HG03442 (cell line): ENCODE data around the gene CEP126.
"Not testable (repeated sequence)": the region's sequence is repeated elsewhere in the genome, so short reads cannot be mapped to it uniquely, and the experiment has no call there.

ENCODE experiments used
- ATAC-seq: cut with Tn5 transposase; IDR thresholded peaks from one replicate; pipeline ENCODE4 v1.9.1; 2021; ENCODE audit warnings: mild to moderate bottlenecking, moderate library complexity; ENCODE audit not compliant: unreplicated experiment

Gene CEP126

DNA sequence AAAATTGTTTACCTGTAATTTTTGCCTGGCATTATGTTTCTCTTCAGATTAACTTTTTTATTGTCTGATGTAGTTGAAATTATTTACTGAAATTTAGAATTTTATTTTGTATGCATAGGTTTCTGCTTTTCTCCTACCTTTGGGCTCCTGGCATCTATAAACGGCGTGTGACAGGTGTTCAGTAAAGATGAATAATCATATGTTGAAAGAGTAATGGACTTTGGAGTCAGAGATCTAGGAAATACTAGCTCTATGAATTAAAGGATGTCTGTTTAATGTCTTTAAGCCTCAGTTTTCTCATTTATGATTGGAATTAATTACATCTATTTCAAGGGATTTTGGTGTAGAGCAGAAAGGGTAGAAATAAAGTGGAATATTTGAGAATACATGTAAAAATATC is 8.7 kb downstream of the CEP126 start:
- ATAC-seq = no peak

DNA sequence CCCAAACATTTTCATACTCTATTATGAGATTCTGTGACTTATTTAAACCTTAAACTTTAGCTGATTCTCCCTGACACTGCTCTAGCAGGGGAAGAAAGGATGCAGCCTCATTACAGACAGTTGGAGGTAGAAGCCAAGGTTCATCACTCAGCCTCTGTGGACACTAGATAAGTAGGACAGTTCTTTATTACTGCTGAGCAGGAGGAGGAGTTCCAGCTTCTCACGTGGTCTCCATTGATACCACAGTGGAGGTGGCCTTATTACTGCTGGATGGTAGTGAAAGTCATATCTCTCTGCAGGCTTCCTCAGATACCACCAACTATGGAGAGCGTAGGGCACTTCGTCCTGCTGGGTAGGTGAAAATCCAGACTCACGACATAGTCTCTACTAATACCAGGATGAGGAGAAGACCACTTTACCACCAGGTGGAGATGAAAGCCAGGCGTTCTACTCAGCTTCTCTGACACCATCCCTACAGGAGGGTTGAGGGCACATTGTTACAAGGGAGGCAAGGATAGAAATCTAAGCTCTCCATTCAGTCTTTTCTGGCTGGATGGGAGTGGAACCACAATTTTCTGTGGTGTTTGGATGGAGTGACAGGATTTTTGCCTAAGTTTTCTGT is 14.6 kb downstream of the CEP126 start:
- ATAC-seq = no peak

DNA sequence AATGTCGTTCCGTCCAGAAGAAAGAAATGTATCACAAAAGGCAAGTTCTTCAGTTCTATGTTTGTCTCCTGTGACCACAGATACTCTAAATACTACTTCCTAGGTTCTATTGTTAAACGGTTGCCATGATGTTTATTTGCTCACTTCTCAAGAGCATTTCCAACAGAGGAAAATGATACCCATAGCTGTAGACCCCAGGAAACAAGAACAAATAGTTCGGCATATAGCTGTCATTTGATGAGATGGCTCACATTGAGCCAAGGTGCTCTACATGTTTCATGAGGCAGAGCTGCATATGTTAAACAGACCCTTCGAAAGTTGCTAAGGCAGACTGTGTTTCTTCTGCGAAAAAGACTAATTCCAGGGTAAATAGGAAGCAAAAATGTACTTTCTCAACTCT is 16.9 kb downstream of the CEP126 start:
- no peak for ATAC-seq

DNA sequence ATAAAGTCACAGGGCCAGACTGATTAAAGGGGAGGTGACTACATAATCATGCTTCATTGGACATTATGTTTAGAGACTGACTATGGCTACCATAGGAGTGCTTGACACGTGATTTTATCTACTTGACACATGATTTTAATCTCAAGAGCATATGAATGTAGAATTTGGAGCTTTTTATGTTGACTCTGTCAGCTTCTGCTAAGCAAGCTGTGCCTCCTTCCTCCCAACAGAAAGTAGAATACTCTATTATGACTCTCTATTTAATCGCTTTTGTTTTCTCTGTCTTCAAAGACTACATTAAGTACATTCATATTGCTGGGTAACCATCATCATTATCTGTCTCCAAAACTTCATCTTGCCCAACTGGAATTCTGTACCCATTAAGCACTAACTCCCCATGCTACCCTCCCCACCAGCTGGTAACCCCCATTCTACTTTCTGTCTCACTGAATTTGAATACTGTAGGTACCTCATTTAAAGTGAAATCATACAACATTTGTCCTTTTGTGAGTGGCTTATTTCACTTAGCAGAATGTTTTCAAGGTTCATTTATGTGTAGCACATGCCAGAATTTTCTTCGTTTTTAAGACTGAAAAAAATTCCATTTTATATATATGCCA is 26.2 kb downstream of the CEP126 start:
- ATAC-seq = no peak

DNA sequence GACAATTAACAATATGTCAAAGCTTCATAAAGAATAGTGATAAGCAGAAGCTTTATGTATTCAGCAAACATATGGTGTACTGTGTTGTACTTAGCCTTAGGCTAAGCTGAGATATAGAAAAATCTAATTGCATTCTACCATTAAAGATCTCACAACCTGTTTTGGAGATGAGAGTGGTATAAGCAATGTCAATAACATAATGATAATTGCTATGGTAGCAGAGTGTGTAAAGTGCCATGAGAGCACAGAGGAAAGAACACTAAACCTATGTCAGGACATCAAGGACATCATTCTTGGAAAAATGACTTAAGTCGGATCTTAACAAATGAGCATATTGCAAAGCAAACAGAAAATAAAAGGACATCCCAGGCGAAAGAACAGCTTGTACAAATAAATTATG is 30.1 kb downstream of the CEP126 start:
- no peak for ATAC-seq

DNA sequence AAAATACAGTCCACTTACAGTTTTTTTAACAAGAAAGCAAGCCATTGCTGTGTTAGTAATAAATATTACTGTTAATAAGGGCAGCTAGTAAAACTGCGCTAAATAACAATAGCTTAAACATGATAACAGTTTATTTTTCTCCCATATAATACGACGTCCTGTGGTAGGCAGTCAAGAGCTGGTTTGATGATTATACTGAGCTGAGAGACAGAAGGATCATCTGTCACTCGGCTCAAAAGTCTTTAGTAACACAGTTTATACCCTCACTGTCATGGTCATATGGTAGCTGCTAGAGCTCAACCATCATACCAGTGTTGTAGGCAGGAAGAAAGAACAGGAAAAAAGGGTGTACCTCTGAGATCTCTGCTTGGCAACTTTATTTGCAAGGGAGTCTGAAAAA is 30.6 kb downstream of the CEP126 start:
- no peak for ATAC-seq

DNA sequence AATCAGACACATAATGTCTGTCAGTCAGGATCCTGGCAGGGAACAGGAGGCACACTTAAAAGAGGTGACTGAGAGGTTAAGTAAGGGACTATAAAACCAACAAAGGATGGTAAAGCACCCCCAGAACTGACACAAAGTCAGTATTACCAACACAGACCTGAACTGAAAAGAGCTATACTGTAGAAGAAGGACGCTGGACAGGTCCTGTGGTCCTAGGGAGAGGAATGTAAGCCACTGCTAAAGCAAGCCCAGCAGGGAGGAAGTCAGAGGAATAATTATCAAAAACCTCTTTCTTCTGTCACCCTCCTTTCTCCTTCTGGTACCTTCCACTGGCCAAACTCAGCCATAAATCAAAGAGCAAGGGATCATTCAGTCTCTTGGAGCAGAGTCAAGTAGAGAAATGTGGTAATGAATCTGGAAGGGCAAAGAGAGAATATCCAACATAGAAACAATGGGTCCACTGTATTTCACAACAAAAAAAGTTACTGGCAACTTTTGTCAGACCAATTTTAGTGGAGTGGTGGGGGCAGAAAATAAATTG is 34.9 kb downstream of the CEP126 start:
- ATAC-seq = no peak

DNA sequence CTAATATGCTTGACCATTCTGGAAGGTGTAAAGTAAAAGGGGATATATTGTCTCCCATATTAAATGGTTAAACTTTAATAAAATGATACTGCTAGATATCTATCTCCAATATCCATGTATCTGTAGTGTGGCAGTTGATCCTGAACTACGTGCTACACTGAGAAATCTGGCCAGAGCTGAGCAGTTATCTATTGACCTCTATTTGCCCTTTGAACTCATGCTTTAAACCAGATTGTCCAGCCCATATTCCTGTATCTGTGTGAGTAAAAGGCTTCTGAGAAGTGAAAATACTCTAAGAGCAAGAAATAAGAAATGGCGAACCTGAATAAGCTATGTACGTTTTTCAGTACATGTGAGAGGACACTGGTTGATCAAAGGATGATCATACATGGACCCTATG is 40.5 kb downstream of the CEP126 start:
- no peak for ATAC-seq

DNA sequence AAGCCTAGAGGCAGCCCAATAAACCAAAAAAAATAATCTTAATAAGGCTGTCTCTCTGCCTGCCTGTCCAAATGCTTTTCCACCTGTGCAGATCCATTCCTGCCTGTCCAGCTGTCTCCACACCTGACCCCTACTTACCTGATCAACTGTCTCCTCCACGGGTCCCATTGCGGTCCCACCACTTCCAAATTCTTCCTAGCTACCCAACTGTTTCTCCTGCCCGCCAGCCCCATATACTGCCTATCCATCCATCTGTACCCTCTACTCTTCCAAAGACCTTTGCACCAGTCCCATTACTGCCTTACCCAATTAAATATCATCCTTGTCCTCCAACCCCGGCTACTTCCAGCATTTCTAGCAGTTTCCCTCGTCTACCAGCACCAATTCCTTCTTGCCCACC is 40.9 kb downstream of the CEP126 start:
- no peak for ATAC-seq

DNA sequence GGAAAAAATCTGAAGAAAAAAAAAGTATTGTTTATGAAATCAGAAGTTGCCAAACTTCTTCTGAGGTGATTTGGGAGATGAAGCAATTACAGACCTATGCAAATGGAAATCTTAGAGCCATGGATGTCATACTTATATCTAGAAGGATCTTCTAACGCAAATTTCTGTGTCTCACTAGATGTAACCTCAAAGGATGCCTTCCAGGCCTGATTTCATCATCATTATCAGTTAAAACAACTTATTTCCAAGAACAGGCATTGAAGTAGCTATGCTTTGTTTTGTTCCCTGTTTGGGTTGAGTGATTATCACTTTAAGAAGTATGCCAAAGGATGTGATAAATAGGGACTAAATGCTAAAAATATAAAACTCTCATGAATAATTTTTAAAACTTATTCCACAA is 45.4 kb downstream of the CEP126 start:
- no peak for ATAC-seq

DNA sequence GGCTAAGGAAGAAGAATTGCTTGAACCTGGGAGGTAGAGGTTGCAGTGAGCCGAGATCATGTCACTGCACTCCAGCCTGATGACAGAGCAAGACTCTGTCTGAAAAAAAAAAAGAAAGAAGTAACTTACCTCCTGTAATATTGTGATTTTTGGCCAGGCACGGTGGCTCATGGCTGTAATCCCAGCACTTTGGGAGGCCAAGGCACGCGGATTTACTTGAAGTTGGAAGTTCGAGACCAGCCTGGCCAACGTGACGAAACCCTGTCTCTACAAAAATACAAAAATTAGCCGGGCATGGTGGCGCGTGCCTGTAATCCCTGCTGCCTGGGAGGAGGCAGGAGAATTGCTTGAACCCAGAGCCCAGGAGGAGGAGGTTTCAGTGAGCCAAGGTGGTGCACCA is 49.4 kb downstream of the CEP126 start:
- not testable (repeated sequence) for ATAC-seq

DNA sequence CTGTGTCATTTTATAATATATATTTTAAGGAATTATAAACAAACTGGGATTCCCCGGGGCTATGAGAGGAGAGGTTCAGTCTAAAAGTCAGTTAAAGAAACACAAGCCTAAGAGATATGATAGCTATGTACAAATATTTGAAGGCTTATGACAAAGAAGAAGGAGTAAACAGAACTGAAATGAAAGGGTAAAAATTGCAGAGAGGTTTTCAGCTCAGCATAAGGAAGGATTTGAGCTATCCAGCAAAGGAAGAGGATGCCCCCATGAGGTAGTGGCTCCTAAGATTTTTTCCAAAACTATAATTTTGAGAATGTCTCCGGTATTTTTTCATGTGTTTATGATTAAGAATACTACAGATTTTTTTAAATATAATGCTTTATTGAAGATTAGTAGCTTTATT is 59.4 kb downstream of the CEP126 start:
- no peak for ATAC-seq

DNA sequence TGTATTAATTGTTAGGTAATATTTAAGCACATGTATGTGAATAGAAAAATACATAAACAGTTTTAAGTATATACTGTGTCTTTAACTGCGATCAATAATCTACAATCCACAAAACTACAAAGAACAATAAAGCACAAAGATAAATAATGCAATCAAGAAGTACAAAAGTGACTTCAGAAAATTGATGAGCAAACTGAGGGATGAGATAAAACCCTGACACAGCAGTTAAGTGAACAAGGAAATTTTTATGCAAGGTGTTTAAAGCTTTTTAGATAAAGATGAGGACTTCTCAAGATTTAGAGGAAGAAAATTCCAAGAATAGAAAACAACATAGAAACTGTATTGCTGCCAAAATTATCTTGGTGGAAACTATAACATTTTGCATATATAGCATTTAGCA is 60.0 kb downstream of the CEP126 start:
- ATAC-seq = no peak

DNA sequence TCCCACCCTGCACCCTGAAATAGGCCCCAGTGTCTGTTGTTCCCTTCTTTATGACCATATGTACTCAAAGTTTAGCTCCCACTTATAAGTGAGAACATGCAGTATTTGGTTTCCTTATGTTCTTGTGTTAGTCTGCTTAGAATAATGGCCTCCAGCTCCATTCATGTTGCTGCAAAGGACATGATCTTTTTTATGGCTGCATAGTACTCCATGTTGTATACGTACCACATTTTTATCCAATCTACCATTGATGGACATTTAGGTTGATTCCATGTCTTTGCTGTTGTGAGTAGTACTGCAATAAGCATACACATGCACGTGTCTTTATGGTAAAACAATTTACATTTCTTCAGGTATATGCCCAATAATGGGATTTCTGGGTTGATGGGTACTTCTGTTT is 60.9 kb downstream of the CEP126 start:
- no peak for ATAC-seq

DNA sequence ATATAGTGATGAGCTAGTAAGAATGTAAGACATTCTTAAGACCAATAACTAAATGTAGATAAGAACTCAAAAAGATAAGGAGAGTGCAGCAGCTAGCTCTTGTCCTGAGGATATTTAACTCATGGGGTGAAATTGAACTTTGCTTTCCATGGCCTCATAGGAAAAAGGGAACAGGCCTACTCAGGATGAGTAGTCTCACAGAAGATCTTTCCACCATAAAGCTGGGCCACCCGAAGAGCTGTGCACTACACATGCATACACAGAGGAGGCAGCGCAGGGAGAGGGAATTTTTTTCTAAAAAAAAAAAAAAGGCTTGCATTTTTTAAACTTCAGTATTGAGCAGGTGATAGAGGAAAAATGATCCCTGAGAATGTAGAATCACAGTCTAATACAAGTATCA is 72.6 kb downstream of the CEP126 start:
- ATAC-seq = no peak

DNA sequence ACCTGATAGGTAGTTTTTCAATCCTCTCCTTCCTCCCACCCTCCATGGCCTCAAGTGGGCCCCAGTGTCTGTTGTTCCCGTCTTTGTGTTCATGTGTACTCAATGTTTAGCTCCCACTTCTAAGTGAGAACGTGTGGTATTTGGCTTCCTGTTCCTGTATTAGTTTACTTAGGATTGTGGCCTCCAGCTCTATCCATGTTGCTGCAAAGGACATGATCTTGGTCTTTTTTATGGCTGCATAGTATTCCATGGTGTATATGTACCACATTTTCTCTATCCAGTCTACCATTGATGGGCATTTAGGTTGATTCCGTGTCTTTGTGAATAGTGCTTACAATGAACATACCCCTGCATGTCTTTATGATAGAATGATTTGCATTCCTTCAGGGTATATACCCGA is 78.4 kb downstream of the CEP126 start:
- no peak for ATAC-seq

DNA sequence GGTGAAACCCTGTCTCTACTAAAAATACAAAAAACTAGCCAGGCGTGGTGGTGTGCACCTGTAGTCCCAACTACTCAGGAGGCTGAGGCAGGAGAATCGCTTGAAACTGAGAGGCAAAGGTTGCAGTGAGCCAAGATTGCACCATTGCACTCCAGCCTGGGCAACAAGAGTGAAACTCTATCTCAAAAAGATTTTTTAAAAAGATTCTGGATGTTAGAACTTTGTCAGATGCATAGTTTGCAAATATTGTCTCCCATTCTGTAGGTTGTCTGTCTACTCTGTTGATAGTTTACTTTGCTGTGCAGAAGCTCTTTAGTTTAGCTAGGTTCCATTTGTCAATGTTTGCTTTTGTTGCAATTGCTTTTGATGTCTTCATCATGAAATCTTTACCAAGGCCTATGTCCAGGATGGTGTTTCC is 79.3 kb downstream of the CEP126 start:
- ATAC-seq = not testable (repeated sequence)

DNA sequence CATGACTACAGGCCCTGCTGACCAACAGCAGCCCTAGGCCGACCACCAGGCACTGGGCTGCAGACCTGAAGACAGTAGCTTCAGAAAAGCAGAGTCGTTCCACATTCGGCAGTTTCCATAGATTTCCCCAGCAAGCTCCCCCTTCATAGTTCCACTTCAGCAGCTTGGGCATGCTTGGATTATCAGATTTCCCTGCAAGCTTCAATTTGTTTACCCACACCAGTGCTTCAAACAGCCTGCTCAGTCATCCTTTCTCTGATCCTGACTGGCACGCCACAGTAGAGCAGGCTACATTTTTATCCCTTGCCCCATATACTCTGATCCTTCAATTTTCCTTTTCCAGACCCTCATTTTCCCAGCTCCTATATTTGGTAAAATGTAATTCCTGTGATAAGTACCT is 81.3 kb downstream of the CEP126 start:
- ATAC-seq = no peak

DNA sequence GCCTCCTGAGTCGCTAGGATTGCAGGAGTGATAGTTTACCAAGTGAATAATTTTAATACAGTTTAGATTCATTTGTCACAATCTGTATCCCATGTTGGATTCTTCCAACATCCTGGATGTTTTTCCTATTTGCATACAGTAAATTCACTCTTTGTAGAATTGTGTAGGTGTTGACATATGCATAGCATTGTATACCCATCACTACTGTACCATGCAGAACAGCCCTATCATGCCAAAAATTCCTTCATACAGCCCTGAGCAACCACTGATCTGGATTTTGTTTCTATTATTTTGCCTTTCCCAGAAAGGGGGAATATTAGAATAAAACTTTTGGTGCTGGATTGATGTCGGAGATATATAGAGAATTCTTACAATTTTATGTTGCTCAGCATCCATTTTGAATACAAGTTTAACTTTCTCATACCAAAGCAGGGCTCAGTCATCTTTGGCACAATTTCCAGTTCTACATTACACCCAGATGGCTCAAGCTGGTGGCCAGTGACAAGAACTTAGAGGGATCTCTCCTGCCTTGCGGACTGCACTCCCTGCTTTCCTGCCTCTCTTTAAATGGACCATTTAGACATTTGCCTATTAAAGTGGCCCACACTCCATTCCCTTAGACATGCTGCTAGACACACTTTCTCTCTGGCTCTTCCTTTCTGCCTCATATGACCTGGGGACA is 87.0 kb downstream of the CEP126 start:
- no peak for ATAC-seq

DNA sequence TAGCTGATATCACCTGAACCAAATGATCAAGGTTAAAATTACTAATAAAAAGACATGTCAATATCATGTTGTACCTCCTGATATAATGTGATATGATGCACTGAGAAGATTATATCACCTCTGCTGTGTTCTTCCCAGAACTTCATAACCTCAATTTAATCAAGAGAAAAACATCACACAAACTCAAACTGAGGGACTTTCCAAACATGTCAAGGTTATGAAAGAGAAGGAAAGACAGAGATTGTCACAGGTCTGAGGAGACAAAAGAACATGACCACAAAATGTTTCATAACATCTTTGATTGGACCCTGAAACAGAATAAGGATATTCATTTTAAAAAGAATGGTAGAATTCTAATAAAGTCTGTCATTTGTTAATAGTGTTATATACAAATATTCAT is 89.4 kb downstream of the CEP126 start:
- ATAC-seq = no peak

DNA sequence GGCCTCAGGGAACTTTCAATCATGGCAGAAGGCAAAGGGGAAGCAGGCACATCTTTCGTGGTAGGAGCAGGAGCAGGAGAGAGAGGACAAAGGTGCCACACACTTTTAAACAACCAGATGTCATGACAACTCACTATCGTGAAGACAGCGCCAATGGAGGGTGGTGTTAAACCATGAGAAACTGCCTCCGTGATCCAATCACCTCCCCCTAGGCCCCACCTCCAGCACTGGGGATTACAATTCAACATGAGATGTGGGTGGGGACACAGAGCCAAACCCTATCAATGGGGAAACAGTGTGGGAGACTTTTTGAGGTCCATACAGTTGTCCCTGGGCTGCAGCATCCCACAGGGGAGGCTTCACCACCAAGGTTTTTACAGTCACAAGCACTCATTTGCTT is 90.5 kb downstream of the CEP126 start:
- ATAC-seq = no peak

DNA sequence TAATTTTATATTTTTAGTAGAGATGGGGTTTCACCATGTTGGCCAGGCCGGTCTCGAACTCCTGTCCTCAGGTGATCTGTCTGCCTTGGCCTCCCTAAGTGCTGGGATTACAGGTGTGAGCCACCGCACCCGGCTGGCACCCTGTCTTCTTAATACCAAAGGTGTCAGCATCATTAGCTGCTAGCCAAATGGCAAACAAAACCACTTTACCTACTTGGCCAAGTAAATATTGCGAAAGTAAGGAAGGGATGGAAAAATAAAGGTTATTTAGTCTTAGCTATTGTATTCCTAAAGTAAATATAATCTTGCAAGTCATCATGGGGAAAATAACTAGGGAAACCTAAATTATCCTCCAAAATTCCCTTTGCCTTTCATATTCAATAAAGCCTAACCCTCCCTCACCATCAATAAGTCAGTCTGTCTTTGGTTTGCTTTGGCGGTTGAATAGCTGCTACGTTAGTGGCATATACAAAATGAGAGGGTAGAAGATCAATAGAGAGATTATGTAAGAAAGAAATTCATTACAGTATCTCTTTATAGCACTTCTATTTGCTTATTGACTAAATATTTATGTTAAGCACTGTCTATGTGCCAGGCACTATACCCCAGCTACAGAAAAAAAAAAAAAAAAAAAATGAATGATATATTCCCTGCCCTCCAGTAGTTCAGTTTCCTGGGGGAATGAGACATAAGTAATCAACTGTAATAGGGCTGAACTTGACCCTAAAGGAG is 92.2 kb downstream of the CEP126 start:
- ATAC-seq = no peak
